ENCODE results near the gene ABCA1.

- TF ChIP-seq, protein P1, sequence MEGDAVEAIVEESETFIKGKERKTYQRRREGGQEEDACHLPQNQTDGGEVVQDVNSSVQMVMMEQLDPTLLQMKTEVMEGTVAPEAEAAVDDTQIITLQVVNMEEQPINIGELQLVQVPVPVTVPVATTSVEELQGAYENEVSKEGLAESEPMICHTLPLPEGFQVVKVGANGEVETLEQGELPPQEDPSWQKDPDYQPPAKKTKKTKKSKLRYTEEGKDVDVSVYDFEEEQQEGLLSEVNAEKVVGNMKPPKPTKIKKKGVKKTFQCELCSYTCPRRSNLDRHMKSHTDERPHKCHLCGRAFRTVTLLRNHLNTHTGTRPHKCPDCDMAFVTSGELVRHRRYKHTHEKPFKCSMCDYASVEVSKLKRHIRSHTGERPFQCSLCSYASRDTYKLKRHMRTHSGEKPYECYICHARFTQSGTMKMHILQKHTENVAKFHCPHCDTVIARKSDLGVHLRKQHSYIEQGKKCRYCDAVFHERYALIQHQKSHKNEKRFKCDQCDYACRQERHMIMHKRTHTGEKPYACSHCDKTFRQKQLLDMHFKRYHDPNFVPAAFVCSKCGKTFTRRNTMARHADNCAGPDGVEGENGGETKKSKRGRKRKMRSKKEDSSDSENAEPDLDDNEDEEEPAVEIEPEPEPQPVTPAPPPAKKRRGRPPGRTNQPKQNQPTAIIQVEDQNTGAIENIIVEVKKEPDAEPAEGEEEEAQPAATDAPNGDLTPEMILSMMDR (conservative IDR thresholded peaks at IDR 0.05; ENCODE audit: low read depth, low read length) = no peak
- TF ChIP-seq EZH2 (IDR thresholded peaks at IDR 0.05; ENCODE audit: borderline replicate concordance, low read depth, low read length, poor library complexity, severe bottlenecking) = no peak
These were observed 59.7 kb downstream of the ABCA1 start for GRCh38 chr9:104868303-104868686.
